ENCODE data around the gene THPO. TPM values are rescaled to one million over a fixed set of nuclear protein-coding genes. Genes with fewer than 3 reads are reported as not detected.

The THPO gene
- total RNA-seq, 2 donors from 2014 or later: 1.4 to 1.7 TPM

- 95% methylated on average over 10 to 24 of the region's 24 CpGs for WGBS, 2 experiments (ENCODE audit: insufficient coverage in 1 of 2, insufficient read length in 1 of 2)
- Mint-ChIP-seq H3K27ac (no peak overlapping the region), H3K9me3 (no peaks in the 10 kb centered on the region), H3K4me1 (peaks cover 24% of the 10 kb centered on the region), H3K36me3 (ENCODE audit: low read depth) (peaks cover 26% of the 10 kb centered on the region), H3K27me3 (ENCODE audit: insufficient read depth) (peaks cover 2% of the 10 kb centered on the region), H3K4me3 (no peak overlapping the region)
- no peak for TF ChIP-seq CTCF (conservative IDR thresholded peaks at IDR 0.05)
- DNase-seq: no peak
- no peak overlapping the region for H3K27ac ChIP-seq (ENCODE audit: low read depth, low read length)
- H3K4me3 ChIP-seq (ENCODE audit: low read length): no peak overlapping the region
- peaks cover 52% of the 10 kb centered on the region for H3K36me3 ChIP-seq (ENCODE audit: control insufficient read depth, insufficient read depth, low read length)
- H3K9me3 ChIP-seq (ENCODE audit: control insufficient read depth, low read length): no peaks in the 10 kb centered on the region
- H3K27me3 ChIP-seq (ENCODE audit: control insufficient read depth, insufficient read depth, low read length, poor library complexity, severe bottlenecking): no peaks in the 10 kb centered on the region
- H3K9ac ChIP-seq (ENCODE audit: extremely low read depth, low read length, poor library complexity, severe bottlenecking): no peak overlapping the region
- peaks cover 3% of the 10 kb centered on the region for H3K4me1 ChIP-seq (ENCODE audit: control insufficient read depth, insufficient read depth, low read length)
These were observed 20.5 kb downstream of the THPO start for GRCh38 chr3:184357248-184358123.

- no peak overlapping the region for H3K4me3 Mint-ChIP-seq
- Histone ChIP-seq H3K9me3 (ENCODE audit: control insufficient read depth, low read length) (no peaks in the 10 kb centered on the region), H3K27me3 (ENCODE audit: control insufficient read depth, insufficient read depth, low read length, poor library complexity, severe bottlenecking) (no peaks in the 10 kb centered on the region), H3K27ac (ENCODE audit: low read depth, low read length) (no peak overlapping the region), H3K36me3 (ENCODE audit: control insufficient read depth, insufficient read depth, low read length) (peaks cover 57% of the 10 kb centered on the region), H3K4me1 (ENCODE audit: control insufficient read depth, insufficient read depth, low read length) (peaks cover 12% of the 10 kb centered on the region), H3K9ac (ENCODE audit: extremely low read depth, low read length, poor library complexity, severe bottlenecking) (no peak overlapping the region), H3K4me3 (ENCODE audit: low read length) (no peak overlapping the region)
- no peak for TF ChIP-seq CTCF (conservative IDR thresholded peaks at IDR 0.05)
- peak overlapping the region; percentile 40 for H3K27ac Mint-ChIP-seq
- H3K36me3 Mint-ChIP-seq (ENCODE audit: low read depth): peaks cover 40% of the 10 kb centered on the region
- WGBS, 2 experiments (ENCODE audit: insufficient coverage in 1 of 2, insufficient read length in 1 of 2): 92 to 93% methylated on average over 15 to 18 of the region's 18 CpGs
- H3K27me3 Mint-ChIP-seq (ENCODE audit: insufficient read depth): no peaks in the 10 kb centered on the region
- H3K4me1 Mint-ChIP-seq: peaks cover 34% of the 10 kb centered on the region
- no peaks in the 10 kb centered on the region for H3K9me3 Mint-ChIP-seq
- DNase-seq: no peak
These were observed 22.6 kb downstream of the THPO start for GRCh38 chr3:184355261-184356040.

- Mint-ChIP-seq H3K27me3 (ENCODE audit: insufficient read depth) (no peaks in the 10 kb centered on the region), H3K27ac (no peak overlapping the region), H3K9me3 (no peaks in the 10 kb centered on the region), H3K36me3 (ENCODE audit: low read depth) (peaks cover 45% of the 10 kb centered on the region), H3K4me1 (peaks cover 30% of the 10 kb centered on the region), H3K4me3 (no peak overlapping the region)
- Histone ChIP-seq H3K4me3 (ENCODE audit: low read length) (no peak overlapping the region), H3K36me3 (ENCODE audit: control insufficient read depth, insufficient read depth, low read length) (peaks cover 63% of the 10 kb centered on the region), H3K27ac (ENCODE audit: low read depth, low read length) (no peak overlapping the region), H3K9me3 (ENCODE audit: control insufficient read depth, low read length) (no peaks in the 10 kb centered on the region), H3K4me1 (ENCODE audit: control insufficient read depth, insufficient read depth, low read length) (peaks cover 12% of the 10 kb centered on the region), H3K27me3 (ENCODE audit: control insufficient read depth, insufficient read depth, low read length, poor library complexity, severe bottlenecking) (no peaks in the 10 kb centered on the region), H3K9ac (ENCODE audit: extremely low read depth, low read length, poor library complexity, severe bottlenecking) (no peak overlapping the region)
- TF ChIP-seq CTCF (conservative IDR thresholded peaks at IDR 0.05): no peak
- 86 to 90% methylated on average over 2 to 8 of the region's 8 CpGs for WGBS, 2 experiments (ENCODE audit: insufficient coverage in 1 of 2, insufficient read length in 1 of 2)
- DNase-seq: no peak
These were observed 23.3 kb downstream of the THPO start for GRCh38 chr3:184354754-184355153.
